ENCODE results near the gene PTGES.

The PTGES gene

GRCh38 chr9:129740174-129740573 lies 12.7 kb downstream of the PTGES start:
- H3K4me3 ChIP-seq (replicated peaks; ENCODE audit: low read depth, low read length): no peak overlapping the region
- no peak for TF ChIP-seq CTCF (IDR thresholded peaks at IDR 0.05; ENCODE audit: low read length, missing control alignments)
- no peak for DNase-seq (ENCODE audit: low read depth)

- no peak for DNase-seq (ENCODE audit: low read depth)
- H3K4me3 ChIP-seq (replicated peaks; ENCODE audit: low read depth, low read length): no peak overlapping the region
- TF ChIP-seq CTCF (IDR thresholded peaks at IDR 0.05; ENCODE audit: low read length, missing control alignments): no peak
Measured at GRCh38 chr9:129739432-129739831, 13.4 kb downstream of the PTGES start.

GRCh38 chr9:129737479-129738274 lies 15.2 kb downstream of the PTGES start:
- peak; percentile 82 for TF ChIP-seq CTCF (IDR thresholded peaks at IDR 0.05; ENCODE audit: low read length, missing control alignments)
- peak; percentile 69 for DNase-seq (ENCODE audit: low read depth)
- H3K4me3 ChIP-seq (replicated peaks; ENCODE audit: low read depth, low read length): peak overlapping the region; percentile 45

- no peak for DNase-seq (ENCODE audit: low read depth)
Measured at GRCh38 chr9:129736334-129736733, 16.5 kb downstream of the PTGES start.

GRCh38 chr9:129735546-129735945 lies 17.3 kb downstream of the PTGES start:
- H3K4me3 ChIP-seq (replicated peaks; ENCODE audit: low read depth, low read length): no peak overlapping the region
- DNase-seq (ENCODE audit: low read depth): no peak
- TF ChIP-seq CTCF (IDR thresholded peaks at IDR 0.05; ENCODE audit: low read length, missing control alignments): no peak

More at GRCh38 chr9:129736334-129736733, 16.5 kb downstream of the PTGES start:
- no peak for TF ChIP-seq CTCF (IDR thresholded peaks at IDR 0.05; ENCODE audit: low read length, missing control alignments)
- no peak overlapping the region for H3K4me3 ChIP-seq (replicated peaks; ENCODE audit: low read depth, low read length)

- TF ChIP-seq CTCF (IDR thresholded peaks at IDR 0.05; ENCODE audit: low read length, missing control alignments): no peak
- H3K4me3 ChIP-seq (replicated peaks; ENCODE audit: low read depth, low read length): no peak overlapping the region
- DNase-seq (ENCODE audit: low read depth): no peak
Measured at GRCh38 chr9:129733632-129733953, 19.2 kb downstream of the PTGES start.
